GM18951 (cell line): ENCODE results near the gene FLYWCH2.
"Not testable (repeated sequence)": the region's sequence is repeated elsewhere in the genome, so short reads cannot be mapped to it uniquely, and the experiment has no call there.

Experiments used
- POLR2A ChIP-seq: IDR thresholded peaks from 4 replicates; pipeline ENCODE4 v1.6.1; 2011; ENCODE audit warnings: mild to moderate bottlenecking; ENCODE audit not compliant: insufficient read length, insufficient read depth; ENCODE audit errors: extremely low read depth
- in situ Hi-C: fragments of 300-500 bp; cut with MboI; formaldehyde crosslinking; loops from one replicate; pipeline ENCODE4 v1.12.0; 2022; ENCODE audit warnings: low sequenced_read_pairs, mixed read lengths, inconsistent platforms; ENCODE audit not compliant: unreplicated experiment

Gene FLYWCH2

GRCh38 chr16:2928796-2929195 lies 45.8 kb downstream of the FLYWCH2 start:
- no peak for TF ChIP-seq POLR2A
- in situ Hi-C loops = no loop called here

GRCh38 chr16:2929693-2930092 lies 46.7 kb downstream of the FLYWCH2 start:
- no peak for TF ChIP-seq POLR2A
- in situ Hi-C loops = no loop called here

GRCh38 chr16:2930236-2930635 lies 47.2 kb downstream of the FLYWCH2 start:
- TF ChIP-seq POLR2A = no peak
- in situ Hi-C loops = no loop called here

- in situ Hi-C loops = not testable (repeated sequence)
Observed at GRCh38 chr16:2931231-2931914, 48.4 kb downstream of the FLYWCH2 start.

GRCh38 chr16:2933136-2933535 lies 50.1 kb downstream of the FLYWCH2 start:
- TF ChIP-seq POLR2A = no peak
- in situ Hi-C loops = no loop called here

- in situ Hi-C loops = no loop called here
- no peak for TF ChIP-seq POLR2A
Observed at GRCh38 chr16:2933701-2934100, 50.7 kb downstream of the FLYWCH2 start.

- TF ChIP-seq POLR2A = no peak
- in situ Hi-C loops = no loop called here
Observed at GRCh38 chr16:2934450-2934849, 51.4 kb downstream of the FLYWCH2 start.

- TF ChIP-seq POLR2A = no peak
- in situ Hi-C loops = no loop called here
Observed at GRCh38 chr16:2936436-2937011, 53.5 kb downstream of the FLYWCH2 start.

GRCh38 chr16:2937170-2937569 lies 54.2 kb downstream of the FLYWCH2 start:
- in situ Hi-C loops = no loop called here
- no peak for TF ChIP-seq POLR2A

- TF ChIP-seq POLR2A = no peak
- in situ Hi-C loops = no loop called here
Observed at GRCh38 chr16:2938206-2938605, 55.2 kb downstream of the FLYWCH2 start.

- in situ Hi-C loops = no loop called here
- no peak for TF ChIP-seq POLR2A
Observed at GRCh38 chr16:2939968-2940367, 57.0 kb downstream of the FLYWCH2 start.

- in situ Hi-C loops = no loop called here
- no peak for TF ChIP-seq POLR2A
Observed at GRCh38 chr16:2942045-2942444, 59.0 kb downstream of the FLYWCH2 start.

- in situ Hi-C loops = not testable (repeated sequence)
Observed at GRCh38 chr16:2943716-2944115, 60.7 kb downstream of the FLYWCH2 start.

GRCh38 chr16:2946649-2947048 lies 63.6 kb downstream of the FLYWCH2 start:
- in situ Hi-C loops = no loop called here
- TF ChIP-seq POLR2A = no peak
